Measurements from ENCODE around the gene ADAM22. TPM values are rescaled to one million over a fixed set of nuclear protein-coding genes. Genes with fewer than 3 reads are reported as not detected.
"Not testable (repeated sequence)": the region's sequence is repeated elsewhere in the genome, so short reads cannot be mapped to it uniquely, and the experiment has no call there.

The ADAM22 gene
- total and polyA plus RNA-seq, 2 experiments from 2014 or later = 2.7 to 18.7 TPM

GRCh38 chr7:87899255-87899654, 34.8 kb upstream of the ADAM22 start (continued):
- no peak for TF ChIP-seq CREB1 (CRISPR knock-in tag; IDR thresholded peaks at IDR 0.05; ENCODE audit: low read depth)

GRCh38 chr7:87907136-87907906, 26.7 kb upstream of the ADAM22 start:
- not testable (repeated sequence) for H3K9me3 Mint-ChIP-seq; H3K4me3 ChIP-seq; ATAC-seq; H3K4me1 ChIP-seq (ENCODE audit: insufficient read depth); H3K4me1 Mint-ChIP-seq; H3K27ac Mint-ChIP-seq; H3K79me2 ChIP-seq (replicated peaks; ENCODE audit: insufficient read depth); H3K27me3 Mint-ChIP-seq (ENCODE audit: insufficient read depth, low read depth, poor library complexity); H2AFZ ChIP-seq; H3K4me2 ChIP-seq; H3K9me2 ChIP-seq (ENCODE audit: insufficient read depth); H3K4me3 Mint-ChIP-seq; H4K20me1 ChIP-seq (replicated peaks; ENCODE audit: insufficient read depth); H3K27me3 ChIP-seq (ENCODE audit: insufficient read depth); H3K27ac ChIP-seq (ENCODE audit: low read depth); DNase-seq (ENCODE audit: low spot score); H3F3A ChIP-seq (replicated peaks; ENCODE audit: low read depth)
- H3K36me3 Mint-ChIP-seq (ENCODE audit: low read depth) = peaks cover 46% of the 10 kb centered on the region; the same call in 2 of the 3 replicates
- peaks cover 14% of the 10 kb centered on the region for H3K36me3 ChIP-seq (ENCODE audit: insufficient read depth)

- DNase-seq (ENCODE audit: low spot score) (peak; percentile 28), ATAC-seq (peak; percentile 67)
- not testable (repeated sequence) for H4K20me1 ChIP-seq (replicated peaks; ENCODE audit: insufficient read depth); H3K27me3 ChIP-seq (ENCODE audit: insufficient read depth); H3K9me3 Mint-ChIP-seq; H3K27ac ChIP-seq (ENCODE audit: low read depth); H3K4me1 ChIP-seq (ENCODE audit: insufficient read depth); H3K4me3 ChIP-seq; H3K4me3 Mint-ChIP-seq; H3K4me1 Mint-ChIP-seq; H3K27me3 Mint-ChIP-seq (ENCODE audit: insufficient read depth, low read depth, poor library complexity); H3F3A ChIP-seq (replicated peaks; ENCODE audit: low read depth); H3K79me2 ChIP-seq (replicated peaks; ENCODE audit: insufficient read depth); H3K27ac Mint-ChIP-seq; H3K4me2 ChIP-seq; H3K9me2 ChIP-seq (ENCODE audit: insufficient read depth); H2AFZ ChIP-seq
- peaks cover 36% of the 10 kb centered on the region; the same call in 2 of the 3 replicates for H3K36me3 Mint-ChIP-seq (ENCODE audit: low read depth)
- peaks cover 14% of the 10 kb centered on the region for H3K36me3 ChIP-seq (ENCODE audit: insufficient read depth)
- peak; percentile 27 to 28; a peak in 2 of 4 replicates for TF ChIP-seq CTCF (conservative IDR thresholded peaks at IDR 0.05; ENCODE audit: low read depth in 2 of 2)
Observed at GRCh38 chr7:87908814-87909213, 25.2 kb upstream of the ADAM22 start.

GRCh38 chr7:87912121-87912520, 21.9 kb upstream of the ADAM22 start:
- H3K36me3 Mint-ChIP-seq (ENCODE audit: low read depth) = peaks cover 16% of the 10 kb centered on the region; the same call in 2 of the 3 replicates
- no peak overlapping the region for H3K27ac Mint-ChIP-seq
- no peak overlapping the region for H2AFZ ChIP-seq
- no peaks in the 10 kb centered on the region for H3F3A ChIP-seq (replicated peaks; ENCODE audit: low read depth)
- no peak overlapping the region for H3K4me3 ChIP-seq
- DNase-seq (ENCODE audit: low spot score) = no peak
- H3K27ac ChIP-seq (ENCODE audit: low read depth) = no peak overlapping the region
- H4K20me1 ChIP-seq (replicated peaks; ENCODE audit: insufficient read depth) = no peaks in the 10 kb centered on the region
- no peaks in the 10 kb centered on the region for H3K9me2 ChIP-seq (ENCODE audit: insufficient read depth)
- H3K4me1 ChIP-seq (ENCODE audit: insufficient read depth) = no peaks in the 10 kb centered on the region
- H3K4me3 Mint-ChIP-seq = no peak overlapping the region
- peaks cover 6% of the 10 kb centered on the region; the same call in 1 of the 2 replicates for H3K36me3 ChIP-seq (ENCODE audit: insufficient read depth)
- H3K27me3 Mint-ChIP-seq (ENCODE audit: insufficient read depth, low read depth, poor library complexity) = peaks cover 2% of the 10 kb centered on the region
- H3K4me1 Mint-ChIP-seq = no peaks in the 10 kb centered on the region
- no peaks in the 10 kb centered on the region for H3K79me2 ChIP-seq (replicated peaks; ENCODE audit: insufficient read depth)
- no peak overlapping the region for H3K4me2 ChIP-seq
- no peaks in the 10 kb centered on the region for H3K27me3 ChIP-seq (ENCODE audit: insufficient read depth)
- H3K9me3 Mint-ChIP-seq = no peaks in the 10 kb centered on the region
- ATAC-seq = no peak
- TF ChIP-seq CREB1 (CRISPR knock-in tag; IDR thresholded peaks at IDR 0.05; ENCODE audit: low read depth) (no peak), CTCF (conservative IDR thresholded peaks at IDR 0.05; ENCODE audit: low read depth in 2 of 2) (no peak)

Measured in GM23338 (cell line).